Lung microvascular endothelial cell (primary cell): ENCODE results near the gene SUPT6H. TPM values are rescaled to one million over a fixed set of nuclear protein-coding genes. Genes with fewer than 3 reads are reported as not detected.

Experiments used
- DNase-seq, 2 donors: peaks; one replicate each; pipeline versions ENCODE4 v3.0.0 to v3.0.0-alpha.2; 2010; ENCODE audit warnings: low read depth in 2 of 2
- total RNA-seq: library from RNA; depleted of rRNA; stranded (reverse); fragments of >200 nt; gene quantifications from 2 replicates; pipeline ENCODE4 v1.2.1, GENCODE V29; 2014

SUPT6H gene
- total RNA-seq, 1 donor from 2014 or later: 42.3 TPM

- no peak for DNase-seq
These were observed 39.0 kb downstream of the SUPT6H start for GRCh38 chr17:28700830-28701492.

- peak in 1 of 2 donors; percentile 61 for DNase-seq
These were observed 40.2 kb downstream of the SUPT6H start for GRCh38 chr17:28702026-28702751.

- DNase-seq: no peak
These were observed 40.7 kb downstream of the SUPT6H start for GRCh38 chr17:28702752-28703150.

GRCh38 chr17:28703552-28704218, 41.7 kb downstream of the SUPT6H start:
- no peak for DNase-seq

GRCh38 chr17:28704219-28704858, 42.3 kb downstream of the SUPT6H start:
- no peak for DNase-seq

GRCh38 chr17:28705074-28705659, 43.2 kb downstream of the SUPT6H start:
- no peak for DNase-seq

- no peak for DNase-seq
These were observed 43.8 kb downstream of the SUPT6H start for GRCh38 chr17:28705728-28706334.

GRCh38 chr17:28706471-28707338, 44.7 kb downstream of the SUPT6H start:
- DNase-seq: no peak

- DNase-seq: no peak
These were observed 45.3 kb downstream of the SUPT6H start for GRCh38 chr17:28707339-28707720.

GRCh38 chr17:28710861-28711722, 49.1 kb downstream of the SUPT6H start:
- DNase-seq: peak; percentile 83 to 87

- DNase-seq: no peak
These were observed 49.7 kb downstream of the SUPT6H start, which contains the start of gene PROCA1 for GRCh38 chr17:28711723-28712031. PROCA1 (minus strand) TSS chr17:28711888; CDS start chr17:28711660, 228 bp downstream.

- DNase-seq: no peak
These were observed 50.2 kb downstream of the SUPT6H start for GRCh38 chr17:28712032-28712704.

GRCh38 chr17:28712705-28713415, 50.9 kb downstream of the SUPT6H start:
- DNase-seq: no peak

GRCh38 chr17:28714281-28714680, 52.3 kb downstream of the SUPT6H start:
- no peak for DNase-seq

- no peak for DNase-seq
These were observed 53.2 kb downstream of the SUPT6H start for GRCh38 chr17:28715217-28715616.

- DNase-seq: no peak
These were observed 55.0 kb downstream of the SUPT6H start for GRCh38 chr17:28716740-28717577.
